Activated naive CD4-positive, alpha-beta T cell treated with anti-CD3 and anti-CD28 coated beads, Interleukin-2, amount 50 U/mL, for 72 hours (primary cell): ENCODE results near the gene RPS21. TPM values are rescaled to one million over a fixed set of nuclear protein-coding genes. Genes with fewer than 3 reads are reported as not detected.
"Not testable (repeated sequence)": the region's sequence is repeated elsewhere in the genome, so short reads cannot be mapped to it uniquely, and the experiment has no call there.

Source experiments
- ATAC-seq, 2 donors: fragments of 150-1000 bp; cut with Tn5 transposase; 2 replicates each; pipeline ENCODE4 v1.10.0; 2021; ENCODE audit warnings: mild to moderate bottlenecking in 2 of 2, moderate library complexity in 2 of 2
- DNase-seq, 2 donors: peaks; one replicate each; pipeline ENCODE4 v3.0.0; 2021 to 2022; ENCODE audit warnings: low spot score in 2 of 2
- H3K27ac Mint-ChIP-seq, 2 donors: one replicate each; pipeline ENCODE4 v1.8.0; 2022; ENCODE audit warnings: mild to moderate bottlenecking in 2 of 2, mixed read lengths in 2 of 2
- H3K36me3 Mint-ChIP-seq, 2 donors: one replicate each; pipeline ENCODE4 v1.8.0; 2022; ENCODE audit warnings: mixed read lengths in 2 of 2
- H3K9me3 Mint-ChIP-seq, 2 donors: one replicate each; pipeline ENCODE4 v1.8.0; 2022; ENCODE audit warnings: mixed read lengths in 2 of 2
- total RNA-seq, 2 donors: library from RNA; stranded (reverse); gene quantifications; one replicate each; pipeline ENCODE4 v1.2.3, GENCODE V29; 2022

Gene RPS21
- total RNA-seq, 2 donors from 2014 or later: 2,243 to 2,653 TPM

- Mint-ChIP-seq H3K27ac (no peak overlapping the region), H3K36me3 (no peaks in the 10 kb centered on the region), H3K9me3 (no peaks in the 10 kb centered on the region)
- no peak for DNase-seq
- ATAC-seq: no peak
Measured at GRCh38 chr20:62369815-62370114, 17.1 kb upstream of the RPS21 start.

GRCh38 chr20:62370115-62370806 is 16.6 kb upstream of the RPS21 start:
- ATAC-seq (peak; percentile 67 to 71), DNase-seq (no peak)
- Mint-ChIP-seq H3K36me3 (no peaks in the 10 kb centered on the region), H3K9me3 (no peaks in the 10 kb centered on the region), H3K27ac (no peak overlapping the region)

- ATAC-seq (no peak), DNase-seq (no peak)
- Mint-ChIP-seq H3K27ac (no peak overlapping the region), H3K9me3 (no peaks in the 10 kb centered on the region), H3K36me3 (no peaks in the 10 kb centered on the region)
Measured at GRCh38 chr20:62370807-62371587, 15.9 kb upstream of the RPS21 start.

GRCh38 chr20:62371588-62372041 is 15.3 kb upstream of the RPS21 start:
- no peaks in the 10 kb centered on the region for H3K9me3 Mint-ChIP-seq
- no peak overlapping the region for H3K27ac Mint-ChIP-seq
- no peak for DNase-seq
- ATAC-seq: no peak
- H3K36me3 Mint-ChIP-seq: no peaks in the 10 kb centered on the region

- no peaks in the 10 kb centered on the region for H3K9me3 Mint-ChIP-seq
- DNase-seq (no peak), ATAC-seq (no peak)
- H3K27ac Mint-ChIP-seq: no peak overlapping the region
- no peaks in the 10 kb centered on the region for H3K36me3 Mint-ChIP-seq
Measured at GRCh38 chr20:62372042-62372993, 14.6 kb upstream of the RPS21 start.

GRCh38 chr20:62373631-62374179 is 13.2 kb upstream of the RPS21 start:
- DNase-seq, H3K36me3 Mint-ChIP-seq, ATAC-seq, H3K27ac Mint-ChIP-seq, H3K9me3 Mint-ChIP-seq: not testable (repeated sequence)

GRCh38 chr20:62374331-62375152 is 12.4 kb upstream of the RPS21 start:
- Mint-ChIP-seq H3K27ac (no peak overlapping the region), H3K9me3 (no peaks in the 10 kb centered on the region), H3K36me3 (no peaks in the 10 kb centered on the region)
- DNase-seq (no peak), ATAC-seq (no peak)

- DNase-seq (no peak), ATAC-seq (no peak)
- H3K9me3 Mint-ChIP-seq: no peaks in the 10 kb centered on the region
- H3K27ac Mint-ChIP-seq: peak overlapping the region in 1 of 2 donors; percentile 46
- no peaks in the 10 kb centered on the region for H3K36me3 Mint-ChIP-seq
Measured at GRCh38 chr20:62376112-62377063, 10.5 kb upstream of the RPS21 start.

GRCh38 chr20:62377064-62377461 is 9.8 kb upstream of the RPS21 start:
- no peak for DNase-seq
- H3K36me3 Mint-ChIP-seq: peaks cover 5% of the 10 kb centered on the region in 2 donors
- no peak for ATAC-seq
- peaks cover 4% of the 10 kb centered on the region in 2 donors for H3K9me3 Mint-ChIP-seq
- peak overlapping the region; percentile 33 to 46 for H3K27ac Mint-ChIP-seq

- peaks cover 6% of the 10 kb centered on the region in 2 donors for H3K9me3 Mint-ChIP-seq
- DNase-seq (no peak), ATAC-seq (no peak)
- peak overlapping the region in 1 of 2 donors; percentile 46 for H3K27ac Mint-ChIP-seq
- peaks cover 7 to 12% of the 10 kb centered on the region in 2 donors for H3K36me3 Mint-ChIP-seq
Measured at GRCh38 chr20:62377615-62378178, 9.2 kb upstream of the RPS21 start.

GRCh38 chr20:62378215-62378614 is 8.7 kb upstream of the RPS21 start:
- DNase-seq (no peak), ATAC-seq (no peak)
- no peak overlapping the region for H3K27ac Mint-ChIP-seq
- H3K9me3 Mint-ChIP-seq: peaks cover 6% of the 10 kb centered on the region in 2 donors
- peaks cover 7 to 14% of the 10 kb centered on the region in 2 donors for H3K36me3 Mint-ChIP-seq

GRCh38 chr20:62381202-62381797 is 5.6 kb upstream of the RPS21 start:
- ATAC-seq: no peak
- peaks cover 12 to 18% of the 10 kb centered on the region in 2 donors for H3K36me3 Mint-ChIP-seq
- H3K27ac Mint-ChIP-seq: no peak overlapping the region
- H3K9me3 Mint-ChIP-seq: peaks cover 6% of the 10 kb centered on the region in 2 donors
- DNase-seq: no peak

- peaks cover 12 to 19% of the 10 kb centered on the region in 2 donors for H3K36me3 Mint-ChIP-seq
Measured at GRCh38 chr20:62381842-62382241, 5.1 kb upstream of the RPS21 start.

More at GRCh38 chr20:62381842-62382241, 5.1 kb upstream of the RPS21 start:
- no peak for DNase-seq
- ATAC-seq: no peak
- Mint-ChIP-seq H3K27ac (no peak overlapping the region), H3K9me3 (peaks cover 6% of the 10 kb centered on the region in 2 donors)
